OCI-M2 (cell line): ENCODE results near the gene TSHZ1.

Experiments
- DNase-seq: peaks from one replicate; lab custom pipeline; 2025; ENCODE audit not compliant: unreplicated experiment; lab: John Stamatoyannopoulos, UW

Gene TSHZ1

DNA sequence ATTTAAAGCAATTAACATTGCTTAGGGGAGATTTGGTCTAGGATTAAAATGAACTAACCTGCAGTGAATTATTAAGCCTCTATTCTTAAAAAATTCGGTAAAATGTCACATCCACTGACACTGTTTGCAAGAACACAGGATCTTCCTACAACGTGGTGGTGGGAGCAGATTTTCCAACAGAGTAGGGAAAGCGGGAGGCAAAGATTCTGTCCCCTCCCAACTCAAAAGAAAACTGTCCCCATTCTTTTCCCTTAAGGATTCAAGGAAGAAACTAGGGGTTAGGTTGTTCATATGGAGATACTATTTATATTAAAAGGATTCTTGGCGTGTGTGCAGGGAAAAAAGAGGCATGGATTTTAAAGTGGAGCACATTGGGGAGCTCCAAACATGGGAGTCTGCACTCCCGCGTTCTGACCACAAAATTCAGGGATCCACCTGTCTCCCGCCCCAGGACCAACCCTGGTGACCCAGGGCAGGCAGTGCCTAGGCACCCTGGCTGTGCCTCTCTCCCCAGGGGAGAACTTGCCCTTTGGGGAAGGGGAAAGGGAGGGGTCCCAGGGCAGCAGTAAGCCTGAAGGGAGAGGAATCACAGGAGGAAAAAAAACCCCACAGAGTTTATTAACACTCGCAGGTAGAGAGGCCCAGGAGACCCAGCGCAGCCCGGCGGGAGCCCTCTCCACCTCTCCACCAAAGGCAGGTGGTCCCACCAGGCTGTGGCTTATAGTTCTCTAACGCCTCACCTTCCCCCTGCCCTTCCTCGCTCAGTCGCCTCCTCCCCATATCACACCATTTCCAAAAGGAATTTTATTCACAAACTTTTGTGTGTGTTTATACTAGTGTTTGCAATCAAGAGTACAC is 3.9 kb upstream of the TSHZ1 start:
- no peak for DNase-seq

DNA sequence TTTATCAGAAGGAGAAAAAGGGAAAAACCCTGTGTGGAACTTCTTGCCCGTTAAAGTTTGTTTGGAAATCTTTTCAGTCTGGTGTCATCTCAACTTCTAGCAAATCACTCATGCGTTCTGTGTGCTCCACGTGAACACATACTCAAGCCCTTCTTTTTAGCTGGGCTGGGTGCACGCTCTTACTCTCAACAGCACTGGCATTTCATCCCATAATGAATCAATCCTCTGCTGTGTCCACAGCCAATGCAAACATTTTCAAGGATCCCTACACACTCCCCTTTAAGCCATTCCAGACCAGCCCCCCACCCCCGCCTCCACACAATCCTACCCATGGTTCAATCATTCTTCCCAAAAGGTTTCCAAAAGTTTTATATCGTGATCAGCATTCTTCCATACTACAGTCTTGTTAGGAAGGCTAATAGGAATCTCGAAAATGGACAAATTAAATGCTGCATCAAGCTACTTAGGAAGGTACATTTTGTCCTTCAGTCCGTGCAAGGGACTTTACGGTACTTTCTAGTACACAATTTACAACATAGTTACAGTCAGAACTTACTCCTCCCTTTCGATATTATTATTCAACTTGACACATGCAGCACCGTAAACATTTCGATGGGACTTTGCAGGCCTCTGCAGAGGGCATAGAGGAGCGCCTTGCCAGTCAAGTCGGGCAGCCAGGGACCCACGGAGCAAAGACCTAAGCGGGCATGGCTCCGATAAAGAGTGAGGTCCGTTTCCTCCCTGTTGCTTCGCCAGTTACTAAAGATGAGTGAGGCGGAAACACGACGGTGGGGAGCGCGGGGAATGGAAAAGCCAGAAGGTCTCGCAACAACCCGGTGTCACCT is 3.1 kb upstream of the TSHZ1 start:
- DNase-seq, result no peak

DNA sequence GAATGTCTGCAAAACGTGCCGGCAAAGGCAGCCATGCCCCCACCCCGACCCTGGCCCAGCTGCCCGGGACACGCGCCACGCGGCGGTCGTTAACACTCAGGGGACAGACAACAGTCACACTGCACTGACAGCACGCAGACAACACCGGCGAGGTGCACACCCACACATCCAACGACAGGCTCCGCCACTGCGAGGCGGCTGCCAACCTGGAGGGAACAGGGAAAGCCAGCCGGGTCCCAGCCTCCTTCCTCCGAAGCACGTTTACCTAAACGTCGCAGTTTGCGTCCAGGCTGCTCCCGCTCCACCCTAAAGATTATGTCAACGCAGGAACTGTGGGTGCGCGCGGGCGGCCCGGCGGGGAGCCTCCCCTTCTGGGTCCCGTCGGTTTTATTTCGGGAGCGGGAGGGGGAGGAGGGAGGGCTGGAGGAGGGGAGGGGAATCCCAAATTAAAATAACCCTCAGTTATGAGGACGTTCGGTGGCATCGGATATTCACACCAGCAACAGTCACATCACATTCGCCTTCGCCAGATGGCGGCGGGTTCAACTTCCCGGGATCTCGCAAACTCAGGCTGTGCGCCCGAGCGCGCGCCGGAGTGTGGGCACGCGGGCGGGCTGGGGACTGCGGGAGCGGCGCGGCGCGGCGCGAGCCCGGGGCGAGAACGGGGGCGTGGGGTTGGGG is 2.3 kb upstream of the TSHZ1 start:
- DNase-seq, result no peak

DNA sequence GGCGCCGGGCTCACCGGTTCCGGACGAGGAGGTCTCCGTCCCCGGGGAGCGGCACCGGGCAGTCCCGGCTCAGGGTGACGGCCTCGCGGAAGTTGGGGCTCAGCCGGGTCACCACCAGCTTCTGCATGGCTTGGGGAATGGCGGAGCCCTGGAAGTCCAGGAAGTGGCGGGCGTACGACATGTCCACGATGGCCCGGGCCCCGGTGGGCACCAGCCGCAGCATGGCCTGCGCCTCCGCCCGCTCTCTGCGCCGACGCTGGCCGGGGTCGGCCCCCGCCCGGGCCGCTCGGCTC is 1.8 kb upstream of the TSHZ1 start:
- DNase-seq, result no peak

DNA sequence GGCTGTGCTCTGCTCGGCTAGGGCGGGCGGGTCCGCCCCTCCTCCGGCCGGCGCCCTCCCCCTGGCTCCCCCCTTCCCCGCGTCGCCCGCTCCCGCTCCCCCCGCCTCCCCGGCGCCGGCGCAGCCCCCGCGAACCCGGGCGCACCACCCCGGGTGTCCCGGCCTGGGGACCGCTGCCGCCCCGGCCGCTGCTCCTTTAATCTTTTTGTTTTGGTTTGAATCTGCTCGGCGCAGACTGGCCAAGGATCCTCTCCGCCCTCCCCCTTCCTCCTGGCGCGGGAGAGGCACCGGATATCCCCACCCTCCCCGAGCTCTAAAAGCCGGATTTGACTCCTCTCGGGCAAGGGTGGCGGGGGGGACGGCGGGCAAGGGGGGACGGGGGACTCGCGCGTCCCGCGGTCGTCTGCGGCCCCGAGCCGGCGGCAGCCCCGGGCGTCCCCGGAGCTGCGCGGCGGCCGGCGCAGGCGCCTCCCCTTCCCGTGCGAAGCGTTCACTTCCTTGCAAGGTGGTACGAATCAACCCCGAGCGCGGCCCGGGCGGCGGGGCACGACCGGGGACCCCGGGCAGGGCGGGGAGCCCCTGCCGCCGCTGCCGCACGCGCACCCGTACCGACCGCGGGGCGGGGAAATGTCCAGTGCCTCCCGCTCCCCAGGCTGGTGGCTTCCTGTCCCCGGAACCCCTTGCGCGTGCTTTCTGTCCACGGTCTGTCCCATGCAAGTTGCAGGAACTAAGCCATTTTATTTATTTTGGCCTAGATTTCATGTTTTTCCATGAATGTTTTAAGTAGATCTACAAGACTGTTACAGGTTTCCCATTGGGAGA is 1.3 kb upstream of the TSHZ1 start, which contains the start of gene PTGR3:
TSS of gene PTGR3 (minus strand) at position 11 of the 822 bp plus-strand sequence. CDS start 81 bp downstream, outside the sequence.
- DNase-seq, result peak; percentile 23

DNA sequence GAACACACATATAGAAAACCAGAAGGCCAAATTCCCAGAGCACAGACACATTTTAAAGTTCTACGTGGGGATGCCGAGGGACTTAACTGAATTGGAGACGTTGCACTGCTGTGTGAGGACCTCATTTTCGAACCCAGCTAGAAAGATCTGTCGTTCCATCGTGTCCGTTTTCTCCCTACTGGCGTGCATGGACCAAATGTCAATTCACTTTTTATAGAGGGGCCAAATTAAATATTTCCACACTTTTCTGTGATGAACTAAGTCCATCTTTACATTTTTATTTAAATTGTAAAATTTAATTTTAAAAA is 692 bp upstream of the TSHZ1 start:
- no peak for DNase-seq

DNA sequence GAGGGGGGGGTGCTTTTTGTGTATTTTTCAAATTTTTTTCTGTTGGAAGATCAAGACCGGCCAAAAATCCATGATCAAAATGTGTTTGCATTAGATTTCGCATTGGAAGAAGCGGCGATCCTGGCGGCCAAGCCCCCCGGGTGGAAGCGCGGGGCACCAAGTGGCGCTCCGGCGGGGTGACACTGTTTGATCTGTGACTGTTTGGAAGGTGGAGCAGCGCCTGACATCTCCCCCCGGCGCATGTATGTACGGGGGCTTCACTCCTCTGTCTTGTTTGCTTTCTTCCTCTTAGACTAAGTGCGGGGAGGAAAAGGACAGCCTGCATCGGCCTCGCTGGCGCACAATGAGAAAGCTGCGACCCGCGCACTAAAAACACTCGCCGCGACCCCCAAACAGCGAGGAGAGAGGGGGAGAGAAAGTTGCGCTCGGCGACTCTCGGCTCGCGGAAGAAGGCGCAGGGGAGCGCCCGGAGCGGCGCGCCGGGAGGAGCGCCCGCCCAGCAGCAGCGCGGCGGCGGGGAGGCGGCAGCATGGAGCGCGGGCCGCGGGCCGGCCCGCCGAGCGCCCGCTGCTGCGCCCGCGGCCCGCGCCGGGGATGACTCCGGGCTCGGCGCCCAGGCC is 515 bp downstream of the TSHZ1 start:
- no peak for DNase-seq

DNA sequence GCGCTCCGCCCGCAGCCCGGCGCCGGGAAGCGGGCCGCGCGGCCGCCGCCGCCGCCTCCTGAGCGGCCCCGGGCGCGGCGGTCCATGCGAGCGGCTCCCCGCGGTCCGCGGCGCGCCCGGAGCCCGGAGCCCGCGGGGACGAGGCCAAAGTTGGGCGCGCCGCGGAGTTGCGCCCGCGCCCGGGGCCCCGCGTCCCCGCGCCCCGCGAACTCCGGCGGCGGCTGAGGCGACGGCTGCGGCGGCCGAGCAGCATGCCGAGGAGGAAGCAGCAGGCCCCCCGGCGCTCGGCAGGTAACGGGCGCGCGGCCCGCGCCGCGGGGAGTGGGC is 992 bp downstream of the TSHZ1 start:
- no peak for DNase-seq

DNA sequence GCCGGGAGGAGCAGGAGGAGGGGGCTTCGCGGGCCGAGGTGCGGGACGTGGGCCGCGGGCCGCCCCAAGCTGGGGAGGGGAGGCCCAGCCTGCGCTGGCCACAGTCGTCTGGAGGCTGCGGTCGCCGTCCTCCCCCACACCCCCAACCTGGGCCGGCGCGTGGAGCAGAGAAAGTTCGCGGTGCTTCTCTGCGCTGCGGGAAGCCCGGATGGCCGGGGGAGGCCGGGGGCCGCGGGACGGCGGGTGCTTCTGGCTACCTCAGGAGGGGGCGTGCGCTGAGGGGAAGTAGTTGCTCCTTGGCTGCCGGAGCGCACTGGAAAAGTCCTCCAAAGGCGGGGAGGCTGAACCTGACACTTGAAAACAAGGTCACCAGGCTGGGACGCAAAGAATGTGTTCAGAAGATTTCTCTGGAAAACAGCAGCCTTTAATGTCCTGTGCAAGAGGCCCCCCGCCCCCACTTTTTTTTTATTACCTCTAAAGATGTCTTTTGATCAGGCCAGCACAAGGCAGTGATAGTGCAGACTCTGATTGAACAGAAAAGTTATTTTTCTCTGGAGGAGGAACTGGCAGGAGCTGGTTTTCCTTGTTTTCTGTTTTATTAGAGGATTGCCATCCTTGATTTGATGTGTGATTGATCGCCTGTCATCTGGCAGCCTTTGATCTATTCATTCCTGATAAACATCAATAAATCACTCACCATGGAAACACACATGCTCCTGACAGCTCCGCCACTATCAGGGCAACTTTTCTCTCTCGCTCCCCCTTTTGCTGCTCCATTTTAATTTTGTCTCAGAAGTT is 1.6 kb downstream of the TSHZ1 start:
- DNase-seq, result no peak

DNA sequence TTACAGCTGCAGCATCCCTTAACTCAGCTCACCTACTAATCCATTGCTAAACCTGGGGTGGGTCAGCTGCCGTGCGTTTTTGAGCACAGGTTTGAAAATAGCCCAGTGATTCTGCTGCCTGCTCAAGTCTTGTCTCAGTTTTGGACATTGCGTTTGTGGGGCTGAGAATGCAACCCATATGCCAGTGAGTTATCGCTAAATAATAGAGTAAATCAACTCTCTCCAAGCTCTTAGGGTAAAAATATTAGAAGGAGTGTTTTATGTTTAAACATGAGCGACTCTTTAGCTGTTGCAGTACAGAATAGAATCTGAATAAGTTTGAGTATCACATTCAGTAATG is 2.1 kb downstream of the TSHZ1 start:
- DNase-seq, result no peak

DNA sequence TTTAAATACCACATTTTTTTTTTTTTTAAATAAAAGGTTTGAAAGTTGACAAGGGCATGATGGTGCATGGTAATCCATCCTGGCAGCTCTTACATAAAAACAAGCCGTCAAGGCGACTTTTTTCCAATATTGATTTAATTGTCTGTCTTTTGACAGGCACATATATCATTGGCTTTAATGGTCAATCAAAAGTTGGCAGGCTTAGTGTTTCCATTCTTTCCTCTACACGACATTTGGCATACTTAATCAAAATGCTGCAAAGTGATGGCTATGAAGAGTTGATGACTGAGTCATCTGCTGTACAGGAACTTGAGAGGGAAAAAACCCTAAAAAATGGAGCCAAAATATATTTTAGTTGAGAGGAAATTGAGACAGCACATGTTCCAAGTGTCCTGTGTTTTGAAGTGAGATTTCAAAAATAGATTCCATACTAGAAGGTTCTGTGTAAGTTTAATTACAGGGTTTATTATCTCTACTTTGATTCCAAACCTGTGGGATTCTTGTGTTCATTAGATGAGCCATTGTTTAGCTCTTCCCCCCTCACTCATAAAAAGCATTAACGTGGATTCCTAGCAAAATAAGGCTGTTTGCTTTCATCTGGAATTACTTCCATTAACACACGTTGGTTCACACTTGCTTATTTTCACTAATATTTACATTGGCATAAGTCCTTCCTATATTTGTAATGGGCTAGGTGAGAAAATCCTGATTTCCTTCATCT is 3.2 kb downstream of the TSHZ1 start:
- no peak for DNase-seq

DNA sequence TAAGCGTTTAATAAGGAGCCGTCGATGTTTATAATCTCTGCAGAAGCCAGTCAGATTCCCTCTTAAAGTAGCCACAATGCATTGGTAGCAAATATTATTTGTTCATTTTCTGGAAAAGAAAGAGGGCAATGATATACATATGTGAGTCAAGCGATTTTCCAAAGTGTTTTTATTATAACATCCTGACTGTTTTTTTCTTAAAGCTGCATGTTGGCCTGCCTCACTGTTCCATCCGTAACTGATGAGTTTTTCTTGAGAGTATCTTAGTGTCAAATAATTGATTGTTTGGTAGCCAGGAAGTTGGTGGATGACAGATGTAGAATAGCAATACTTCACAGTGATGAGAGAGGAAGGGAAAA is 3.7 kb downstream of the TSHZ1 start:
- DNase-seq, result no peak

DNA sequence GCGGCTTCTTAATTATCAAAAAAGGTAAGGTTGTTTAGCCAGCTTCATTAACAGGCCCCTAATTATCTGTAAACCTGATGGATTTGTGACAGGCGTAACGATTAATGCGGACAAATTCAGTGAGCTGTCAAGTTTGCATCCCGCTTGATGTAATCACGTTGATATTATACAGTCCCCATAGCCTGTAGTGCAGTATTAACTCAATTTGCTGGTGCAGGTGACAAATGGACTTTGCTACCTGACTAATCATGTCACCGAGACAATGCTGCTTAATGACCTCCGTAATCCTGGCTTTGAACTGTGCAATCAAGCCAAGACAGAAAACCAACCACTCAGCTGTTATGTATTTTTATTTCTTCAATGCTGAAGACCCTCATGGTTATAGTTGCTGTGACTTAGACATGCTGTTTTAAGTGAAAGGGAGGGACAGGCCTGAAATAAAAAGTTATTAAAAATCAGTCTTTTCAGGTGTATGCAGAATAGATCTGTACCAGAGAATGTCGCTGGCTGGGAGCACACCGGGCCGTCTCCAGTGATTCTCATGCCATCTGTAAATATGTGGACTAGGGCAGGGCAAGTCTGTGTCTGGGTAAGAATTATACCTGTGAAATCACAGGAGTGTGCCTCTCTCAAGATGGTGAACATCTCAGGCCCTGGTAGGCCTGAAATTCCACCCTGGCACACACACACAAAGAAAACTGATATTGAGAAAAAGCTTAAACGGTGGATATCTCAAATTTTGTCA is 4.3 kb downstream of the TSHZ1 start:
- no peak for DNase-seq

DNA sequence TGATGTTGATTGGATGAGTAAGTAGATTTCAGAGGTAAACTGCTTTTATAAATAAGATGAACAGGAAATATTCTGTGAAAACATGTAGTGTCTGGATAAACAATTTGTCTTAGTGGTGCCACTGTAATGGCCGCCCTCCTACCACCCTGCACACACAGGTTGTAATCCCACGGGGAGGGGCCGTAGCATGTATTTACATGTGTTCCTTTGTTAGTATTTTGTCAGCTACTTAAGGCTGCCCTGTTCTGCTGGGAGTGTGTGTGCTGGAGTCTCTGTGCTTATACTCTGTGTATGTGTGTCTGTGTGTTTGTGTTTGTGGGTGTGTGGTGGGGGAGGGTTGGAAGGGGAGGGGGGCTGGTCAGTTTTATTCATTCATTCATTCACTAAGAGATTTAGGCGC is 5.1 kb downstream of the TSHZ1 start:
- DNase-seq, result no peak

DNA sequence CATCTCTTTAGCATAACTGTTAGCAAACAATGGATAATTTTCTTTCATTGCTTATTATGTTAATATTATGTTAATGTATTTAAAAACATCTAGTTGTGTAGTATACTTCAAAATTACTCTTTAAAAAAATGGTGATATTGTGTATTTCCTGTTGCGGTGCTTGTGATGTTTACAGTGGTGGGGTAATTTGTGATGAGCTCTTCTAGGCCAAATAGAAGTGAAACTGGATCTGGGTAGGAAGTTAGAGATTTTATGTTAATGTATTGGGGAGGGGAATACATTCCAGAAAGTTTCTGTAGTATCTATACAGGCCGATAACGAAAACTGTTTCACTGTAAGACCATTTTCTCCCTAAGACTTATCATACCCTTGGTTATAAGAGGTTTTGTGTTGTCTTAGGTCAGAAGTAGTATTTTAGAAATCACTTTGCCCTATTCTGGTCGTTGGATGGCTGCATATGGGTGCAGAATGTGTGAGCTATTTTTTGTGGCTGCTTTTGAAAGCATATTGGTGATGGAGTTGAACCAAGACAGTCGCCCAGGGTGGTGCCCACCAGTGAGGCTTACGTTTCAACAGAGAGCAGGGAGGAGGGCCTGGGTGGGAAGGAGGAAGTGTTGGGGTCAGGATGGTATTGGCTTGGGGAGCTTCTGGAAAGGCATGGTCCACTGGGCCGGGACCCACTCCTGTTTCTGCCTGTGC is 5.8 kb downstream of the TSHZ1 start:
- DNase-seq, result no peak

DNA sequence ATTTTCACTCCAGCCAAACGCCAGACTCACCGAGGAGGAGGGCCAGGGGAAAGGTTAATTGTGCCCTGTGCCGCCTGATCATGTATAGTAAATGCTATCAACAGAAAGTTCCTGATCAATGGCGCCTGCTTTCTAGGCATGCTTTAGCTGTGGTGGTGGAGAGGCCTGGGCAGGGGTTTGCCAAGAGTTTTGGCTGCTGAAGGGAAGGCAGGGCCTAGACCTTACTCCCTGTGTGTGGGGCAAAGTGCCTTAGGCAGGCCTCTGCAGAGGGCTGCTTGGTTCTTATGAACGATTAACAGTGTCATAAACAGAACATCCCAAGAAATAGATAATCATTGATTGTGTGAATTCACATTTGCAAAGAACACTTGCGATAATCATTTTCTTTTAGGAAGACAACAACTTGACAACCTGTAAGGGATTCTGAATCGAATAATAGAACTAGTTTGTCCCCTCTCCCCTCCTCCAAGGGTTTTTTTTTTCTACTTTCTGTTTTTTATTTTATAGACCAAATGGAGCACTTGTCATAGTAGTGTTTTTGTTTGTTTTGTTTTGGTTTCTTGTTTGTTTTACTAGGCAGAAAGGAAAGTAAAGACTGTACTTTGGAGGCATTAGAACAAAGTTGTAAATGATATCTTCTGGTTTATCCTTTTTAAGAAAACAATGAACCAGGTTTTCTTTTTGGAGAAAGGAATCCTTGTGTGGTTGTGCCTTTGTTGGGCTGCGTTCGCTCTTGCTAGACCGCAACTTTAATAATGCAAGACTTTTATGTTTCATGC is 6.5 kb downstream of the TSHZ1 start:
- DNase-seq, result no peak

DNA sequence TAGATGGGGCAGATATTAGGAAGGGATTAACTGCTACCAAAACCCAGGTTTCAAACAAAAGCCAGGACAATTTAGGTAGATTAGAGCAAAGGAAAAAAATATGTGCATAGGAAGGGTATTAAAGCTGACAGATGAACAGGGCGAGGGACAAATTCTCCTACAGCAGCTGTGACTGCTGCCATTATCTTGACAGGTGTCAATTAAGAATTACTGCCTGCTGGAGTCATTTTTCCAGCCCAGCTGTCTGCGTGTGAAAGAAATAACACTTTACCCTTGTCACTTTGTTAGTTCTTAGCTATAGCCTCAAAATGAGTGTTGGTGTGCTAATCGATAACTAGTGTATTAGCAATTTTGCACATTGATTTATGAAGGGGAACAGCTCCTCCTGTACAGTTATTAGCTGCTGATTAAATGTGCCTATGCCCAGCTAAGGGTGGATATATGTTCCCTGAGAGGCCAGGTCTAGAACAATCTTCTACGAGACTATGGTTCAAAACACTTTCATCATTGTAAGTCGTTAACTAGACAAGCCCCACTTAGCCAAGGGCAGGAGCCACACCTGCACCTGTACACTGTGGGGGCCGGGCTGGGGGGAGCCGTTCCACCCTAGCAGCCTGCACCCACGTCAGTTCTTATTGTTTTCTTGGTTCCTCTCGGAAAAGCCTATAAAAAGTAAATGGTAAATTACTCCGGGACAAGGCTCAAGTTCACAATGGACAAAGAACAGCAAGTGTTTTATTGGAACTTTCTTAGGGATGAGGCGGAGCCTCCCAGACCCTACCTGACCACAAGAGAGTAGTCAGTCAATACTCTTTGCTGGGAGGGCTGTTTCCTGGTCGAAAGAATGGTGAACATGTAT is 7.7 kb downstream of the TSHZ1 start:
- DNase-seq, result no peak
